ENCODE measurements around the gene PROS1. TPM values are rescaled to one million over a fixed set of nuclear protein-coding genes. Genes with fewer than 3 reads are reported as not detected.

PROS1 gene
- 19.4 and 23.4 TPM in 2 replicates for total RNA-seq (2022)
- Bru-seq, nascent RNA = percentile 60 among the genes with signal in this experiment
- BruChase-seq, experiment 1, labeled RNA remaining after a 2-hour chase = percentile 66 among the genes with signal in this experiment
- BruChase-seq, experiment 2, labeled RNA remaining after a 6-hour chase = percentile 69 among the genes with signal in this experiment
- long read RNA-seq, transcript PROS1-212 (16 exons, 3,432 nt) = minor isoform, 6 of 80 reads
- long read RNA-seq, transcript PROS1-202 (15 exons, 3,583 nt) = major isoform, 57 of 80 reads
- long read RNA-seq, partial matches to known transcripts = 4 of 80 reads
- long read RNA-seq, other reads (novel, unspliced or antisense) = 12 of 80 reads

GRCh38 chr3:93973131-93974126, at the start of gene PROS1:
Gene PROS1 (minus strand): TSS chr3:93973896. CDS start chr3:93973749, 147 bp downstream.
- ChIA-PET POLR2A (interaction anchor here (1.2 kb wide), 1 partner anchor 89 kb away, joined by 7 read pairs; the partner anchor contains the start of genes DHFR2 and NSUN3), CTCF (no interaction called here)
- Mint-ChIP-seq H3K4me1 (ENCODE audit: low read depth, unreplicated experiment) (peaks cover 7% of the 10 kb centered on the region), H3K27ac (ENCODE audit: unreplicated experiment) (peak within 1 kb of the TSS; percentile 62), H3K27me3 (ENCODE audit: insufficient read depth, unreplicated experiment) (no peaks in the 10 kb centered on the region), H3K4me3 (ENCODE audit: unreplicated experiment) (peak within 1 kb of the TSS; percentile 84), H3K9me3 (ENCODE audit: unreplicated experiment) (no peaks in the 10 kb centered on the region), H3K36me3 (ENCODE audit: insufficient read depth, unreplicated experiment) (no peaks in the 10 kb centered on the region)
- no peak for TF ChIP-seq CTCF (IDR thresholded peaks at IDR 0.05; ENCODE audit: insufficient read depth in 1 of 2, low read depth in 1 of 2, low read length in 1 of 2, severe bottlenecking in 1 of 2, unreplicated experiment in 1 of 2)
- TSS peak; percentile 24 for BruUV-seq (replicated peaks)
- peak; percentile 79 to 81 for DNase-seq
- Histone ChIP-seq H3K9me3 (no peaks in the 10 kb centered on the region), H3K36me3 (ENCODE audit: control insufficient read depth, insufficient read depth, low read length) (no peaks in the 10 kb centered on the region), H3K4me3 (ENCODE audit: low read depth, low read length) (peak within 1 kb of the TSS; percentile 73), H3K27me3 (replicated peaks; ENCODE audit: control insufficient read depth, insufficient read depth, low read length) (no peaks in the 10 kb centered on the region), H3K4me1 (0 out of 2 replicates have a peak, but pooled peaks cover 3% of the 10 kb centered on the region)
- intact Hi-C loops (cut with micrococcal nuclease; ENCODE audit: unreplicated experiment) = loop anchor here (10.0 kb wide), 1 partner anchor 69 kb away; no protein-coding TSS in a partner anchor

DNA sequence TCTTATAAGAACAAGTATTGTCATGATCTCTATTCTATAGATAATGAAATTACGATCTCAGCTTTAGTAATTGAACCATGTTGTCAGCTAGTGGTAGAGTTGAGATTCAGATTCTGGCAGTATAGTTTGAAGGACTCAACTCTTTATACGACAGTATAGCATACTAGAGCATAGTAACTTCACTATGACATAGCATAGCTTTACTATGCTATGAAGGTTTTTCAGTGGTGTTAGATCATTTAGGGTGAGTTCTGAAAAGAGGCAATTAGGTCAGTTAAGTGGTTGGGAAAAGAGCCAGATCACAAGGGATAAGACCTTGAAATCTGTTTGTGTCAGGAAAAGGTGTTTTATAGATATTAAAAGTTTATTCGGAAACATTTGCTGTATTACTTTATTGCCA, 46.6 kb upstream of the PROS1 start:
- Histone ChIP-seq H3K27me3 (replicated peaks; ENCODE audit: control insufficient read depth, insufficient read depth, low read length) (no peaks in the 10 kb centered on the region), H3K4me3 (ENCODE audit: low read depth, low read length) (no peak overlapping the region), H3K36me3 (ENCODE audit: control insufficient read depth, insufficient read depth, low read length) (no peaks in the 10 kb centered on the region), H3K4me1 (no peaks in the 10 kb centered on the region), H3K9me3 (no peaks in the 10 kb centered on the region)
- intact Hi-C loops (cut with micrococcal nuclease; ENCODE audit: unreplicated experiment) = no loop called here
- Mint-ChIP-seq H3K4me1 (ENCODE audit: low read depth, unreplicated experiment) (no peaks in the 10 kb centered on the region), H3K36me3 (ENCODE audit: insufficient read depth, unreplicated experiment) (no peaks in the 10 kb centered on the region), H3K4me3 (ENCODE audit: unreplicated experiment) (no peak overlapping the region), H3K9me3 (ENCODE audit: unreplicated experiment) (no peaks in the 10 kb centered on the region), H3K27ac (ENCODE audit: unreplicated experiment) (no peak overlapping the region), H3K27me3 (ENCODE audit: insufficient read depth, unreplicated experiment) (no peaks in the 10 kb centered on the region)
- POLR2A ChIA-PET = no interaction called here
- TF ChIP-seq CTCF (IDR thresholded peaks at IDR 0.05; ENCODE audit: insufficient read depth in 1 of 2, low read depth in 1 of 2, low read length in 1 of 2, severe bottlenecking in 1 of 2, unreplicated experiment in 1 of 2) = no peak
- CTCF ChIA-PET = no interaction called here
- no TSS peak for BruUV-seq (replicated peaks)
- no peak for DNase-seq

- Mint-ChIP-seq H3K4me3 (ENCODE audit: unreplicated experiment) (no peak overlapping the region), H3K27ac (ENCODE audit: unreplicated experiment) (no peak overlapping the region), H3K4me1 (ENCODE audit: low read depth, unreplicated experiment) (no peaks in the 10 kb centered on the region), H3K9me3 (ENCODE audit: unreplicated experiment) (no peaks in the 10 kb centered on the region), H3K36me3 (ENCODE audit: insufficient read depth, unreplicated experiment) (no peaks in the 10 kb centered on the region), H3K27me3 (ENCODE audit: insufficient read depth, unreplicated experiment) (no peaks in the 10 kb centered on the region)
- POLR2A ChIA-PET = no interaction called here
- Histone ChIP-seq H3K27me3 (replicated peaks; ENCODE audit: control insufficient read depth, insufficient read depth, low read length) (no peaks in the 10 kb centered on the region), H3K9me3 (no peaks in the 10 kb centered on the region), H3K4me3 (ENCODE audit: low read depth, low read length) (no peak overlapping the region), H3K4me1 (no peaks in the 10 kb centered on the region), H3K36me3 (ENCODE audit: control insufficient read depth, insufficient read depth, low read length) (no peaks in the 10 kb centered on the region)
- no peak for TF ChIP-seq CTCF (IDR thresholded peaks at IDR 0.05; ENCODE audit: insufficient read depth in 1 of 2, low read depth in 1 of 2, low read length in 1 of 2, severe bottlenecking in 1 of 2, unreplicated experiment in 1 of 2)
- CTCF ChIA-PET = no interaction called here
- DNase-seq = no peak
- BruUV-seq (replicated peaks) = no TSS peak
- intact Hi-C loops (cut with micrococcal nuclease; ENCODE audit: unreplicated experiment) = no loop called here
These were observed 46.0 kb upstream of the PROS1 start for GRCh38 chr3:94019659-94020058.
